Left hindlimb (tissue), 1 donor: ENCODE results near the gene CKB.
A peak's percentile ranks its signal among the peaks of the same experiment; 100 is the strongest.

Source experiments
- DNase-seq: peaks from one replicate; pipeline ENCODE4 v3.0.0-alpha.2; 2018

The CKB gene

DNA sequence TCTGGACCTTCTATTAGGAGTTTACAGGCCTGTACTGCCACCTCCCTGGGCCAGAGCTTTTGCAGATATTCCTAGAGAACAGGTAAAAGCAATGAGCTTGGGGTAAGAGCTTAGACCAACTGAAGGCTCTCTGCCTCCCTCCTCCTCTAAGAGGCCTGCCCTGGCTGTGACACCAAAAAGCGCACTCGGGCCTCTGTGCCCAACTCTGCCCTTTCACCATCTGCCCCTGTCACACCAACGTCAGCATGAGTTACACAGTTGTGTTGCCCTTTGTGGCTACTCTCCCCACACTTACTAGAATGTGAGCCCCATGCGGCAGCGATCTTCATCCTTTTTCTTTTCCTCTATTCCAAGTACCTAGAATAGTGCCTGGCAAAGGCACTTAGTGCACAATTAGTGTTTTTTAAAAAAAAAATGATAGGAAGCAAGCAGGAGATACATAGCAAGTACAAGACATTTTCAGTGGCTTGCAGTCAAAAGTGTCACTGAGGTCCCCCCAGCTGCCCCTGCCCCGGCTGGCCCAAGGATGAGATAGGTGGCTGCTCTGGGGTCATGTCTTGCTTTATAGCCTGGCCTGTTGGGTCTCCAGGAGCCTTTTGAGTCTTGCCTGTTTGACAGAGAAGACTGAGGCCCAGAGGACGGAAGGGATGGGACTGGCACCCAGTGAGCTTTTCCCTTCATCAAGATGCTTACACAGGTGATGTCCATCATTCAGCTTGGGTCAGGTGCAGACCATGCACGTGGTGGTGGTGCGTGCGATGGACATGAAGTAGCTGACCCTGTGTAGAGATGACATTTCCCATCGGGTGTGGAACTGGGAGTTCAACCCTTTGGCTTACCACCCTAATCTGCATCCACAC is 12.5 kb downstream of the CKB start:
- DNase-seq, result no peak

DNA sequence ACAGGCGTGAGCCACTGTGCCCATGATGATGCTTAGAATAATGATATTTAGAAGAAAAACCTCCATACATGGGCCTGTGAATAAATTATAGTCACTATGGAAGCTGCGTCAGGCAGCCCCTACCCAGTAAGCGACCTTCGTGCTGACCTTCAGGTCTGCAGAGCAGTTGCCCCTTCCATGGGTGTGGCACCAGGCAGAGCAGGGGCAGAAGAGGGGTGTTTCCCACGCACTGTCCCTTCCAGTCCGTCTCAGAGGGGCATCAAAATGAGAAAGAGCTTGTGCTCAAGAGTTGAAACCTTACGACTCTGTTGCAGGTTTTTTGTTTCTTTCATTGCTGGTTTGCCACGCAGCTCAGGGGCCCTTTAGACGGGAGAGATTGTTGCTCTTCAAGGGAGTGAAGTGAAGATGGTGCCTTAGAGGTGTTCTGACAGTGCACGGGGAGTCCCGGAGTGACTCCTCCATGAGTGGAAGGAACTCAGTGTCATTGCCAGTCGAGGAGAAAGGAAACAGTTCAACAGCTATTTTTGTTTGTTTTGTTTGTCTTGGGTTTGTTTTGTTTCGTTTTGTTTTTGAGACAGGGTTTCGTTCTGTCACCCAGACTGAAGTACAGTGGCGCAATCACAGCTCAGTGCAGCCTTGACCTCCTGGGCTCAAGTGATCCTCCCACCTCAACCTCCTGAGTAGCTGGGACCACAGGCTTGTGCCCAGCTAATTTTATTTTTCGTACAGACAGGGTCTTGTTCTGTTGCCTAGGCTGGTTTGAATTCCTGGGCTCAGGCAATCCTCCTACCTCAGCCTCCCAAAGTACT is 13.9 kb downstream of the CKB start:
- DNase-seq, result no peak

DNA sequence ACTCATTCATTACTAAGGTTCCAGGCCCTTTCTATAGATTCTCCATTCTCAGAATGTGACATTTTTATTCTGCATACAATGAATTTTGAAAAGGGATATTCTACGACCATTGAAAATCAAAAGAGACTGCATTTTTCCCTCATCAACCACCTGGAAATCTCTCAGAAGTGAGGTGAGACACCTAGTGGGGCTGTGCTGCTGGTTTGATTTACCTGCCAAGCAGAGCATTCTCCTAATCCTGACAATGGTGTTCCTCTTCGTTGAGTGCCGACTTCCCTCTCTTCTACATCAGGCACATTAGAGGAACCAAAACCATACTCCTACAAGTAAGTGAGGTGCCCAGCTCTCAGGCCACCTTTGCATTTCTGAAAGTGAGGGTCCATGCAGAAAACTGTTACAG is 14.9 kb downstream of the CKB start:
- DNase-seq, result no peak

- DNase-seq, result no peak
Observed at GRCh38 chr14:103504991-103505565, 17.6 kb downstream of the CKB start.

- DNase-seq, result no peak
Observed at GRCh38 chr14:103503296-103503695, 19.3 kb downstream of the CKB start.

DNA sequence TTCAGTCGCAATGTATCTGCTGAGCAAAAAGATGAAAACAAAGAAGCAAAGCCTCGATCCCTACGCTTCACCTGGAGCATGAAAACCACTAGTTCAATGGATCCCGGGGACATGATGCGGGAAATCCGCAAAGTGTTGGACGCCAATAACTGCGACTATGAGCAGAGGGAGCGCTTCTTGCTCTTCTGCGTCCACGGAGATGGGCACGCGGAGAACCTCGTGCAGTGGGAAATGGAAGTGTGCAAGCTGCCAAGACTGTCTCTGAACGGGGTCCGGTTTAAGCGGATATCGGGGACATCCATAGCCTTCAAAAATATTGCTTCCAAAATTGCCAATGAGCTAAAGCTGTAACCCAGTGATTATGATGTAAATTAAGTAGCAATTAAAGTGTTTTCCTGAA is 19.8 kb downstream of the CKB start:
- DNase-seq, result no peak

DNA sequence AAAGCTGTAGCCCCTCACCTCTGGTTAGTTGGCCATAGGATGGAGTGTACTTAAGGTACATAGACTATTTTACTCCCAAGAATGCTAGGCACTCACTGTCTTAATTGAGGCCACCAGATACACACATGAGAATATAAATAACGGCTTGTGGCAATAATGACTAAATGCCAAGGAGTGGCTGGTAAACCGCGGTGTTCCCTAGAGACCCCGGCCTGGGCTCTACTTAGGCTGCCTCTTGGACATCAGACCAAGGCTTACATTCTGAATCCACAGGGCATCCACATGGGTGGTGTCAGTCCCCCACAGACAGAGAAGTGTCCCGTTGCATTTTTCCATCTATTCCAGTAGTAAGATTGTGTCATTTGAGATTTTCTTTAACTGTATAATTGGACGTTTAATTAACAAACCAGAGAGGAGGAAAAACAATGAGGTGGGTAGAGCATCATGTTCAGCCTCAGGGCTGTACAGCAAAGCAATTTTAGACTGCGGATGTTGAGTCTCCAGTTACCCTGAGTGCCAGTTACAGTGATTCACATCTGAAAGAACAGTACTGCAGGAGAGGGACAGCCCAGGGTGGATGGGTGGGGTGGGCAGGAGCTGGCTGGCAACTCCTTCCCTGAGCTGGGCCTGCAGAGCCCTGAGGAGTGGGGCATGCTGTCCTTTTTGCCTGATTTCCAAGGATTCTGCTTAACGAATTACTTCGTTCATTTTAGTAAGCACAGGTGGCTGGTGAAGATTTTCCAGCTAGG is 20.5 kb downstream of the CKB start:
- DNase-seq, result no peak

DNA sequence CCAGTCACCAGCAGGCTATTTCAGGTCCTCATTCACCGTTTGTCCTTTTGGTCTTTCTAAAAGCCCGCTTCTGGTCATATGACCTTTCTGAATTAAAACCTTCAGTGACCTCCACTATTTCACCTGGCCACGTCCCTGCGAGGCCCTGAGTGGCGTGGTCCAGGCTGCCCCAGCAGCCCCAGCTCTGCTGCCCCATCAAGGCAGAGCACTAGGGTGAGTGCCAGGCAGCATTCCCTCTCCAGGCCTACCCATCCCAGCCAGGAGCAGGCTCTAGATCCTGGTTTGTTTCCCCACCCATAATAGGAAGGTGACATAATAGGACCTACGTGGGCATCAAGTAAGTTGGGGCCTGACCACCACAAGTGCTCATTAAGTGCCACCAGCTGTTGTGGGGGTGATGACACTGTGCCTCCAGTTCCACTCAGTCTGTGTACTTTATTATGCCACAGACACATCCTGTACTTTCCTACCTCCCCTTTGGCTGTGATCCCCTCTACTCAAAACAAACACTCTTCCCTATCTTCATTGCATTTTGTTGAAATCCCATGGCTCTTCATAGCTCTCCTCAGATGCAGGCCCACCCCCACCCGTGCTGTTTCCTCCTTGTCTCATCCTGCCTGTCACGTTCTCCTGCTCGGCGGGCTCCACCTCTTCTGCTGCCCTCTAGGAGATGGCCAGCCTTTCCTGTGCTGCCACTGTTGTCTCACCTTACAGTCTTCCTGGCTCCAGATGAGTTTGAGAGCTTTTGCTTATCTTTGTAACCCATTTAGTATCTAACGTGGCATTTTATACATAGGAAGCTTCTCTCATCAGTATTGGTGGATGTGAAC is 21.4 kb downstream of the CKB start:
- DNase-seq, result no peak

DNA sequence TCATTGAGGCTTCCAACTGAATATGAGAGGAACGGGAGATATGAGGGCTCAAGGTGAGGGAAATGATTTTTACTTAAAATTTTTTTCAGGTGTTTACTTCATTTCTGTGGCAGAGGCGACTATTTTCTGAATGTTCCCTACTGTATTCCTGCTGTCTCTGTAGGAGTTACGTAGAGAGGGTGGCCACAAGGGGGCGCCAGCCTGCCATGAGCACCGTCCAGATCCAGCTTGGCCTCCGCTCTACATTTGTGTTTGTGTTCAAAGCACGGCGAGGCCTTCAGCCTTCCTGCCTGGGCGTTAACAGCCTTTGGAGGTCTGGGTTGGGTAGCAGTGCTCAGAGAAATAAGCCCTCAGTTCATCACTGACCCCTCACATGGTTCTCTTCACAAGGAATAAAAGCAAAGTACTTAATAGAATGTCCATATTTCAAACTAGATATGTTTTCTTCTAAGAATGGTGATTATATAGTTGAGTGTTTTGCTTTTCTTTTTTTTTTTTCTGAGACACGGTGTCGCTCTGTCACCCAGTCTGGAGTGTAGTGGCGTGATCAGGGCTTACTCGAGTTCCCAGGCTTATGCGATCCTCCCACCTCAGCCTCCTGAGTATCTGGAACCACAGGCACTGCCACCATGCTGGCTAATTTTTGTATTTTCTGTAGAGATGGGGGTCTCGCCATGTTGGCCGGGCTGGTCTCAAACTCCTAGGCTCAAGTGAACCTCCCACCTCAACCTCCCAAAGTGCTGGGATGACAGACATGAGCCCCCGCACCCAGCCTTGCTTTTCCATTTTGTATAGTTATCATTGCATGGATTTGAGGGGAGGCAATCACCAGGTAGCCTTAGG is 22.3 kb downstream of the CKB start:
- DNase-seq, result peak; percentile 87

DNA sequence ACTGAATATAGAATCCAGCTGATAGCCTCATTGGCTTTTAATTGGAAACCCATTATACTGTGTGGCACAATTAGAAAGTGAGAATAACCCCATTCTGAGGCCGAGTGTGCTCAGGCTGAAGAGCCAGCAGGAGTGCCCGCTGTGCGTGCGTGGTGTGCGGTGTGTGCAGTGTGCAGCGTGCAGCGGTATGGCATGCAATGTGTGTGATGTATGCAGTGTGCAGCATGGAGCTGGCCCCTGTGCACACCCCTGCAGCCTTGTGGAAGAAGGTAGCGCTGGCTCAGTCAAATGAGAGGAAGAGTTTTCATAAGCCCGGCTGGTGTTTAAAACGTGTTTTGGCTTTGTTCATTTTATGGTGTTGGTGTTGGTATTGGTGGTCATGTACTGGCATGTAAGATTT is 22.9 kb downstream of the CKB start:
- DNase-seq, result no peak

DNA sequence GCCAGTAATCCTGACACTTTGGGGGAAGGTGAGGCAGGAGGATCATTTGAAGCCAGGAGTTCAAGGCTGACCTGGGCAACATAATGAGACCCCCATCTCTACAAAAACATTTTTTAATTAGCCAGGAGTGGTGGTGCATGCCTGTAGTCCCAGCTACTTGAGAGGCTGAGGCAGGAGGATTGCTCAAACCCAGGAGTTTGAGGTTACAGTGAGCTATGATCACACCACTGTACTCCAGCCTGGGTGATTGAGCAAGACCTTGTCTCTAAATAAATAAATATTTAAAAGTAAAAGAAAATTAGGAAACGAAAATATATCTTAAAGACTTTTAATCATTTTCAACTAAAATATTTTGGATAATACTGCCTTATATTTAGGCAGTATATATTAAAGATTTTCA is 25.9 kb downstream of the CKB start:
- no peak for DNase-seq

DNA sequence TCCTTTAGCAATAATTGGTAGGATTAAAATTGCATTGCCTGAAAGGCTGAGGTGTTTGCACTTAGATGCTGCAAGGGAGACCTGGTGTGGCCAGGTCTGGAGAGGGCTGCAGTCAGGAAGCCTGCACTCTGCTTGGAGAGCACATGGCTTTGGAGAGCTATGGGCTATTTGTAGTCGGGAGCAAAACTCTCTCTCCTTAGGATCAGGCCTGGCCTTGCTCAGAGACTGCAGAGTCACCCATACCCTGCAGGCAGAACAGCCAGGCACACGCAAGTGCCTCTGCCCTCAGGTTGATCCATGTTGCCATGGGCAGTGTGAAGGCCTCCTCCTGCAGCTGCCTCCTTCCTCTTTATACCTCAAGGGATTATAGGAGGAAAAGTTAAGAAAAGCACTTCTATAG is 26.8 kb downstream of the CKB start:
- DNase-seq, result no peak

- no peak for DNase-seq
Observed at GRCh38 chr14:103492156-103492925, 30.3 kb downstream of the CKB start.

- no peak for DNase-seq
Observed at GRCh38 chr14:103491691-103492090, 30.9 kb downstream of the CKB start.

DNA sequence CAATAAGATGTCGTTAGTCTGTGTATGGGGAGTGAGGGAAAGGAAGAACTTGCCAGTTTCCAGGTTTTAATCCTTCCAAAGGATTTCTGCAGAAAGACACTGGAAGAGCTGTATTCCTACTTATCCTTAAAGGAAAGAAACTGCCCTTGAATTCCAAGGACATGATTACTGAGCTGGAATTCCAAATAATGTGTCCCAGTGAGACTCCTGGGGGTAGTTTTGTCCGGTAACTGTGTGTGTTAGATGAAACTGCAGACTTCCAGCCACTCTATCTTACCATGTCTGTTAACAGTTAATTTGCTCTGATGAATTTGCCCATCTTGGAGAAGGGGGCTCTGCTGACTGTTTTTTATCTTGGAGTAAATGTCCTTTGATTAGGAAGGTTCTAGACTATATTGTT is 33.0 kb downstream of the CKB start:
- no peak for DNase-seq

GRCh38 chr14:103488960-103489359 is 33.7 kb downstream of the CKB start:
- no peak for DNase-seq

DNA sequence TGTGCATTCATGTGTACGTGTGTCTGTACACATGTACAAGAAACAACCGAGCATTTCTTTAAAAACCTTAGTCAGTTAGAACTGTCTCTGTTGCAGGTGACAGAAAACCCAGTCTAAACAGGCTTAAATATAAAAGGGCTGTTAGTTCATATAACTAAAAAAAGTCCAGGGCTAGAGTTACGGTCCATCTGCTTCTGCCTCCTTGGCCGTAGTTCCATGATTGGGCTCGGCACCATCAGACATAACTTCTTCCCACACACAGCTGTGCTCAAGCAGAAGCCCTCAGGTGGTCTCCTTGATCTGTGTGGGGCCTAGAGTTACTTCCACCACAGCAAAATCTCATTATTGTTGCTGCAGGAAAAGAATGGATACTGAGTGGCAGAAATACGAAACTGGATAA is 34.6 kb downstream of the CKB start:
- DNase-seq, result no peak

DNA sequence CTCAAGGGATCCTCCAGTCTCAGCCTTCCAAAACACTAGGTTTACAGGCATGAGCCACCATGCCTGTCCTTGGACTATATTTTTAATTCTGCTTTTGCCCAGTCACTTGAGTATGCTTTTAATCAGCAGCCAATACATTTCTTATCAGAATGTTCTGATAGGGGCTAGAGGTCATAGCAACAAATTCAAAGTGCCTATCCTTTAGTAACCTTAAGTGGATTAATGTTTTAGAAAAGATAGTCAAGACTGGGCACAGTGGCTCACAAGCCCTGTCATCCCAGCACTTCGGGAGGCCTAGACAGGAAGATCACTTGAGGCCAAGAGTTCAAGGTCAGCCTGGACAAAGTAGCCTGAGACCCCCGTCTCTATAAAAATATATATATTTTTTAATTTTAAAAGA is 37.1 kb downstream of the CKB start:
- DNase-seq, result no peak

- DNase-seq, result no peak
Observed at GRCh38 chr14:103483600-103483999, 39.0 kb downstream of the CKB start.

GRCh38 chr14:103480595-103480994 is 42.0 kb downstream of the CKB start:
- DNase-seq, result no peak
